Mesenteric fat pad (tissue), 1 donor: ENCODE measurements around the gene EID1. TPM values are rescaled to one million over a fixed set of nuclear protein-coding genes. Genes with fewer than 3 reads are reported as not detected.
"Not testable (repeated sequence)": the region's sequence is repeated elsewhere in the genome, so short reads cannot be mapped to it uniquely, and the experiment has no call there.

Experiments
- DNase-seq: peaks from one replicate; pipeline ENCODE4 v3.0.0-alpha.2; 2020; ENCODE audit warnings: low spot score
- long read RNA-seq: library from polyadenylated mRNA; unstranded; transcript quantifications from one replicate; pipeline ENCODE4 v2.0.0, GENCODE V29; 2020
- total RNA-seq: library from RNA; stranded (reverse); fragmentation: NEBNext Ultra II Directional; extraction: Animal tissue kit (Norgen Biotek cat#: 25700); gene quantifications from one replicate; pipeline ENCODE4 v1.2.1, GENCODE V29; 2021
- donor health status: DM: yes; HTN: yes; CAD: no.

Gene EID1, protein sequence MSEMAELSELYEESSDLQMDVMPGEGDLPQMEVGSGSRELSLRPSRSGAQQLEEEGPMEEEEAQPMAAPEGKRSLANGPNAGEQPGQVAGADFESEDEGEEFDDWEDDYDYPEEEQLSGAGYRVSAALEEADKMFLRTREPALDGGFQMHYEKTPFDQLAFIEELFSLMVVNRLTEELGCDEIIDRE
- 84.5 TPM for total RNA-seq
- long read RNA-seq, transcript EID1-201 (1 exons, 2,298 nt) = major isoform, 395 of 396 reads
- long read RNA-seq, partial matches to known transcripts = 0 of 396 reads
- long read RNA-seq, other reads (novel, unspliced or antisense) = 1 of 396 reads

DNA sequence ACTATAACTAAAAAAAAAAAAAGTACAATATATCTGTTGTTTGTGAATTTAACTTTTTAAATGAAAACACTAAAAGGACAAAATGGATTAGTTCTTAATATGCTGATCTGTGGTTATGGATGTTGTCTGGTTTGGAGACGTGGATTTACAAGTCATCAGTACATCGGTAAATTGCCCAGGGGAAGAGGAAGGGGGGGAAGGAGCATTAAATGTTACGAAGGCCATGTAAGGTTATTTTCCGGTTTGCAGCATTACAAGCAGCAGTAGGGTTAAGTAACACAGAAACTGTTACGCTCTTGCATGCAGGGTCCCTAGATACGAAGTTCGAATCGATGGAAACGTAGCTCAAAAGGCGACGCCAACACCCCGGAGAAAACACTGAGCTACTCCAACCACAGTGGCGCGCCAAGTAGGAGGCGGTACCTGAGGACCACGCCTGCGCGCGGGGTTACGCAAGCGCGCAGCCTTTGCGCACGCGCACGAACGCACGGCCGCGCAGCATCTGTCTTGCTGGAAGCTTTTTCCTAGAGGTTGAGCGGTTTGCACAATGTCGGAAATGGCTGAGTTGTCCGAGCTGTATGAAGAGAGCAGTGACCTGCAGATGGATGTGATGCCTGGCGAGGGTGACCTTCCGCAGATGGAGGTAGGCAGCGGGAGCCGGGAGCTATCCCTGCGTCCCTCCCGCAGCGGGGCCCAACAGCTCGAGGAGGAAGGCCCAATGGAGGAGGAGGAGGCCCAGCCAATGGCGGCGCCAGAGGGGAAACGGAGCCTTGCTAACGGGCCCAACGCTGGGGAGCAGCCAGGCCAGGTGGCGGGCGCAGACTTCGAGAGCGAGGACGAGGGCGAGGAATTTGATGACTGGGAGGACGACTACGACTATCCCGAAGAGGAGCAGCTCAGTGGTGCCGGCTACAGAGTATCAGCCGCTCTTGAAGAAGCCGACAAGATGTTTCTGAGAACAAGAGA lies at the start of gene EID1:
EID1 (plus strand) TSS at position 505 of the 966 bp plus-strand sequence; CDS start at position 548, 43 bp downstream.
- peak; percentile 97 for DNase-seq

DNA sequence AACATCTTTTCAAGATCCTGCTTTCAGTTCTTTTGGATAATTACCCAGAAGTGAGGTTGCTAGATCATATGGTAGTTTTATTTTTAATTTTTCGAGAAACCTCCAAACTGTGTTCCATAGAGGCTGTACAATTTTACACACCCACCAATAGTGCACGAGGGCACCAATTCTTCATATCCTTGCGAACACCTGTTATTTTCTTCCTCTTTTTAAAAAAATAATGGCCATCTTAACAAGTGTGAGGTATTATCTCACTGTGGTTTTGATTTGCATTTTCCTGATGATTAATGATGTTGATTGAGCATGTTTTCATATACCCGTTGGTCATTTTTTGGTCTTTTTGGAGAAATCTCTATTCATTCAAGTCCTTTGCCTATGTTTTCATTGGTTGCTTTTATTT lies 49.5 kb upstream of the EID1 start:
- DNase-seq = no peak

DNA sequence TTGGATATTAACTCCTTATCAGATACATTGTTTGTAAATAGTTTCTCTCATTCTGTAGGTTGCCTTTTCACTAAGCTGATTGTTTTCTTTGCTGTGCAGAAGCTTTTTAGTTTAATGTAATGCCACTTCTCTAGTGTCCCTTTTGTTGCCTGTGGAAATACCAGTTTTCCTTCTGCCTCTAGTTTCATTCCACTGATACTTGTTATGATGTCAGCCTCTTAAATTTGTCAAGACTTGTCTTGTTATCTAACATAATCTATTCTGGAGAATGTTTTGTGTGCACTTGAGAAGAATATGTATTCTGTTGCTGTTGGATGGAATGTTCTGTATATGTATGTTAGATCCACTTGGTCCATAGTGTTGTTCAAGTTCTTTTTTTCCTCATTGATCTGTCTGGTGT lies 49.0 kb upstream of the EID1 start:
- DNase-seq = no peak

DNA sequence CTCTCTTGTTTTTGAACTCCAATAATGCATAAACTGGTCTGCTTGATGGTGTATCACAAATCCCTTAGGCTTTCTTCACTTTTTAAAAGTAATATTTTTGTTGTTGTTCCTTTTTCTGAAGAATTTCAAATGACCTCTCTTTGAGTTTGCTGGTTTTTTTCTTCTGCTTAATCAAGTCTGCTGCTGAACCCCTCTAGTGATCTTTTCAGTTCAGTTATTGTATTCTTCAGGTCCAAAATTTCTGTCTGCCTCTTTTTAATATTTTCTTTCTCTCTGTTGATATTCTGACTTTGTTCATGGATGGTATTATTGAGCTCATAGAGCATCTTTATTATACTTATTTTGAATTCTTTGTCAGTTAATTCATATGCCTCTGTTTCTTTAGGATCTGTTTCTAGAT lies 45.3 kb upstream of the EID1 start:
- DNase-seq = no peak

DNA sequence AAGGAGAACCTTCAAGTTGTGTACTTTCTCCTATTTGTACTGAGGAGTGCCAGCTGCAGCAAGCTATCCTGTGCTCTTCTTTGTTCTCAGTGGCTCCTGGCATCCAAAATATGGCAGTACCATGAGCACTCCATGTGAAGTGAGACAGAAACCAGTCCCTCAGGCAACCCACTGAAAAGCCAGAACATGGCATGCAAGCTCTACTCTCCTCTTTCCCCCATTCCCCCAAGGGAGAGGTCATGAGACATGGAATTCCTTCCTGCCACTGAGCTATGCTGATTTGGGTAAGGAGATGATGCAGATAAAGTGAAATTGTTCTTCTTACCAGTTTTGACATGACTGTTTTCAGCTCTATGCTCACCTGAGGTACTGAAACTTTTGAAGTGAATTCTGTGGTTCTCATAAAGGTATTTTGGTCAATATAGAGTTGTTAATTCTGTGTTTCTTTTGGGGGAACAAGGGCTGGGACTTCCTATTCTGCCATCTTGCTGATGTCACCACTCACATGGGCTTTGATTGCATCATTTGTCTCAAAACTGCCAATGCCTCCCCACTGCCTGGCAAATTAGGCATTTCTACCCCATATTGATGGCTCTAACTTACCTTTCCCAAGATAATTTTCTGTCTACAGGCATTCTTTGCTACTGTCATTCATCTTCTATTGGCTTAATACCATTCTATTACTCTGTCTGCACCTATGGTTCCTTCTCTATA lies 44.3 kb upstream of the EID1 start:
- no peak for DNase-seq

DNA sequence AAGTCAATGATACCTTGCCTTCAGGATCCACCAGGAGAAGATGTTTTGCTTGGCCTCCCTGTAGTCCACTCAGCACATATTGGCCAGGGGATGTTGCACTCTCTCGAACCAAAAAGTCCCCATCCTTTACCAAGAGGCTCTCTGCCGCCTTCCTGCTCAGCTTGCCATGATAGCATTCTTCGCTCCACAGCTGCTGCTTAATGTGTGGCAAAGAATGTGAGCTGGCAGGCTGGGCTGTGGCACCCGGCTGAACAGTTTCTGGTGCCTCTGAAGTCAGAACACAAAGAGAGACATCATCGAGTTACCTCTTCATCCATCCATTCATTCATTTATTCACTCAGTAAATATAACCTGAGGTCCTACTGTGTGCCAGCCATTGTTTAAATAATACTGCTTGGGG lies 43.2 kb upstream of the EID1 start:
- DNase-seq = no peak

DNA sequence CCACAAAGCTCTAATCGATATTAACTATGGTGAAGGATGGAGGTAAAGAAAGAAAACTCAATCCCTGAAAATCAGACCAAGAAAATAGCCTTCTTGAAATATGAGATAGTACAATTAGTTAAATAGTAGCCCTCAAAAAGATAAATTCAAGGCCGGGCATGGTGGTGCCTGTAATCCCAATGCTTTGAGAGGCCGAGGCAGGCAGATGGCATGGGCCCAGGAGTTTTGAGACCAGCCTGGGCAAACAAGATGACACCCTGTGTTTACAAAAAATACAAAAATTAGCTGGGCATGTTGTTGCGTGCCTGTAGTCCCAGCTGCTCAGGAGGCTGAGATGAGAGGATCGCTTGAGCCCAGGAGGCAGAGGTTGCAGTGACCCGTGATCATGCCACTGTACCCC lies 35.4 kb upstream of the EID1 start:
- no peak for DNase-seq

DNA sequence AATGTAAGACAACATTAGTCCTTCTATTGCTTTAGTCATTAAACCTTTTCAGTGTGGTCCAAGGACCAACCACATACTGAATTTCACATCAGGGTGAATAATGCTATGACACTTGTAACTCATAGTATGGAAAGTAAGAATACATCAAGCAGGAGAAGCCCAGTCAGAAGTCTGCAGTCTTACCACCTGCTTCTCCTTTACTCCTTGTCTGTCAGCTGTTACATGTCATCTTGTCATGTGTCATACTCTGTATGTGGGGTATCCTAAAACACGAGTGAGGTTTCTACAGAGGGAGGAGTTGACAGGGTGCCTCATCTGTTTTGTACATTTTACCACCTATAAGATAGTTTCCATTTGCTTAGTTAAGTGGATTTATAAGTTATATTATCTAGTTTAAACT lies 32.8 kb upstream of the EID1 start:
- no peak for DNase-seq

DNA sequence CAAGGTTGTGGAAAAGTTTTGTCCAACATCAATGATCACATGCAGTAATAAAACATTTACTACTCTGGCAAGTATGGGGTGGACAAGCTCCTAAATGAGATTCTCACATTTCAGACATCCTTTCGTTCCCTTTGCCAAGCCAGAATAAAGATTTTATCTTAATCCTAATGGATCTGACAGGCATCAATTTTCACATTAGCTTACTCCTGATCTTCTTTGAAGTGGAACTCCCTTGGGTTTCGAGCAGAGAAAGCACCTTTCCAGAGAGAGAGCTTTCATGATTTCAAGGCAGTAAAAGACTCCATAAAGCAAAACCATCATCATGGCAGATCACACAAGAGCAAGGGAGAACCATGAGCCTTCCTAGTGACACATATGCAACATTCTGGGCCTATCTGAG lies 27.3 kb upstream of the EID1 start:
- DNase-seq = no peak

DNA sequence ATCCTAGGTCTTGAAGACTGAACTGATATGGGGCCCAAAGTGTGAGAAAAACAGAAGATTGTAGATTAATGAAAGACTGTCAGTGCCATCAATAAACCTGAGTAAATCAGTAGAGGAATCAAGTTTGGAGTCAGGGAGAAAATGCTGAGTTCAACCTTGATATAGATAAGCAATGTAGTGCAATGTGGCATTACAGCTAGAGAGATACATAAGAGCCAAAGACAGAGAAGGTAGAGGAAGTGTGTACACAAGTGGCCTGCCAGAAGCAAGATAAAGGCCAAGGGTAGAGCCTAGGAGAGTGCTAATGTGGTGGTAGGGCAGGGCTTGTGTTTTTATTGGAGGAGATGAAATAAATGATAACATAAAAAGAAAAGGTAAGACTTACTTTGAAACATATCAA lies 26.0 kb upstream of the EID1 start:
- no peak for DNase-seq

DNA sequence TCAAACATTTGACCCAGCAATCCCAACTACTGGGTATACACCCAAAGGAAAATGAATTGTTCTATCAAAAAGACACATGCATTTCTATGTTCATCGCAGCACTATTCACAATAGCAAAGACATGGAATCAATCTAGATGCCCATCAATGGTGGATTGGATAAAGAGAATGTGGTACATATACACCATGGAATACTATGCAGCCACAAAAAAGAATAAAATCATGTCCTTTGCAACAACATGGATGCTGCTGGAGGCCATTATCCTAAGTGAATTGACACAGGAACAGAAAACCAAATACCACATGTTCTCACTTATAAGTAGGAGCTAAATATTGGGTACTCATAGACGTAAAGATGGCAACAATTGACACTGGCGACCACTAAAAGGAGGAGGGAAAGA lies 23.5 kb upstream of the EID1 start:
- not testable (repeated sequence) for DNase-seq

DNA sequence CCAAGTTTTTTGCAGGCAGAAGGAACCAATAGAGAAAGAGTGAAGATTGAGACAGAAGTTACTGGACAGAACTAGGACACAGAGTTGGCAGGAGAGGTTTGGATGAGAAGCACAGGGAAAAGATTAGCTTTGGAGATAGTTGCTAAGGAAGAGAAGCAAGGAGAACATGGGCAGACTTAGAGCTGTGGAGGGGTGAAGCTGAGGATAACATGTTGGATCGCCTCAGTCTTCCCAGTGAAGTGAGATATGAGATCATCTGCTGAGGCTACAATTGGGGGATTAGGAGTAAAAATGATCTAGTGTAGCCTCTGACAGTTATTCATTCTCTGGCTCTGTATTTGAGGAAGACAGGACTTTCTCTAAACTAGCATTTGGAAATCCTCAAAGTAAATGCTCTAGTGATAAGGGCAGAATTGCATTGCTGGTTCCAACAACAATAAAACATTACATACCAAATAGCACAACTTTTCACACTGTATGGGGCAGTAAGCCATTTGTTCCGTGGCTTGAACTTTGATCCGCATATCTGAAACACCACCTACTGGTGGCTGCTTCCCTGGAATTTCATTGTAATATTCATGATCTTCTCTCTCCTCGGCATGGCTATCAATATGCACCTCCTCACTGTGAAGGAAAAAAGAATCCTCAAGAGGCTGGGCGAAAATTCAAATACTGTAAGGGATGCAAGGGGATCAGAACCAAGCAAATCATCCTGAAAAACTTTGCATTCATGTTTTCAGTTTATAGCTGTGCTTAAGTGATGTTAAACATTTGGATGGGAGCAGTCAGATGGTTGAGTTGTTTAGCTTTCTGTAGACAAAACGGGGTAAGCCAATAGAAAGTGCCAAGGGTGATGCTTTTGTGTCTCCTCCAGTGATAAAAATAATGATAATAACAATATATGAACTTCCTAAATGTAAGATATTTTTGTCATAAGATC lies 22.2 kb upstream of the EID1 start:
- DNase-seq = no peak

DNA sequence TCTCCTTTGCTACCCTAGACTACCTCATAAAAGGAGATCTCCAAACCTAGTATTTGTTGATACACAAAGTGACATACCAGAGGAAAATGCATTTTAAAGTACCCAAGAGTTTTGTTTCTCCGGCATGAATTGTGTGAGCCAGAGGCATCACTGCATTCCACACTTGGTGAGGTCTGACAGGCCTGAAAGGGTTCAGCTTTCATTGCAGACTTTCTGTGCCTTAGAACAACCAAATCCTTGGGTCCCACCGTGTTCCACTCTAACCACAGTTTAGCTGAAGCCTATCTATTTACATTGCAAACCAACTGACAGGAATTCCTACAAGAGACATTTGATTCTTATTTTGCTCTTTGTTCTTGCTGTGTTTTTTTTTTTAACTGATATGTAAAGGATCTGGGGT lies 21.0 kb upstream of the EID1 start:
- no peak for DNase-seq

DNA sequence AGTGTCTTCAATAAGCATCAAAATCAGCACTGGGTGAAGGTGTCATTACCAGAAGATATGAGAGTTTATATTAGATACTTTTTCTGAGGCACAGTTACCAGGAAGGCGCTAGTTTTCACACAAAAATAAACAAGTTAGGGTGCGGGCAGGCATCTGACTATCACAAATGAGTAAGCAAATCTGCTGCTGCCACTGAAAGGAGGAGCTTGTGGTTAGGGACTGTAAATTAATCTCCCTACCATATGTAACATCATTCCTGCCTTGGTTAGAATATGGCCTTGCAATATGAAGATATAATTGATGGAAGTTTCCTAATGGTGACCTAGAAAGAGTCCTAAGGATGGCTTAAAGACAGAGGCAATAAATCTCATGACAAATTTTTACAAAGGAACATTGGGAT lies 19.5 kb upstream of the EID1 start:
- no peak for DNase-seq

DNA sequence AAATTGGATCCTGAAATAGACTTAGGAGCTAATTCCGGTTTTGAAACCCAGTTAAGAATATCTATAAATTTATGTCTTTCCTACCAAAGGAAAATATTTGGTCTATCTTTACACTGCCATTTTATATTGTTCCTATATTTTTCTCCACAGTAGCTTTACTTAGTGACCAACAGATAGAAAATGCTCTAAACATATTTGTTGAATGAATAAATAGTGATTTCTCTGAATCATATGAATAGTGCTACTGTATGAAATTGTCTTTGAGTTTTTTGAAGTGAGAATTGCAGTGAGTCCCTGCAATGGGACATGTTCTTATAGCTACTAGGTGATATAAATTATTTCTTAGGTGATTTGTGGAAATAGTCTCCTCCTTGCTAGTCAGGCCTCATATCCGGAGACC lies 18.5 kb upstream of the EID1 start:
- no peak for DNase-seq

DNA sequence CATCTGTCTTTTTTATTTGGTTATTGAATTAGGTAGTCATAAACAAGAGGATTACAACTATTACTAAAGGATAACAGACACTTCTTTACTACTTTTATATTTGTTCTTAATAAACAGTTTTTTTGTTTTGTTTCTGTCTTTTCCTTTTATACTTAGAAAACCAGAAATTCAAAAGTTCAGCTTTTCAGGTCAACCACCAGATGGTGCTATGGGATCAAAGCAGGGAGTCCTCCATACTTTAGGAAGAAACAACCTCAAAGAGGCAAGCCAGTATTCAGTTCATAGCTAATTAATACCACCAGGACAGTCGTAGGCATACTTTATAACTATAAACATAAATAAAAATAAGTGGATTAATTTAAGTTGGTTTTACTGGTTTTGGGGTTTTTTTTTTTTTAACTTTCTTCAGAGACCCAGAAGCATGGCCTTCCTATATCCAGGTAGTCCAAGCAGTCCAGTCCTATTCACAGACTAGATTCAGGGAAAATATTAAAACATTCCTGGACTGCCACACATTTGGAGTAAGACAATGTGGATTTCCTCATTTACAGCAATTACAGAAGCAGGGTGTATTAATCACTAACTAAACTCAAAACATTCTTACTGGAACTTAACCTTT lies 16.0 kb upstream of the EID1 start:
- no peak for DNase-seq

DNA sequence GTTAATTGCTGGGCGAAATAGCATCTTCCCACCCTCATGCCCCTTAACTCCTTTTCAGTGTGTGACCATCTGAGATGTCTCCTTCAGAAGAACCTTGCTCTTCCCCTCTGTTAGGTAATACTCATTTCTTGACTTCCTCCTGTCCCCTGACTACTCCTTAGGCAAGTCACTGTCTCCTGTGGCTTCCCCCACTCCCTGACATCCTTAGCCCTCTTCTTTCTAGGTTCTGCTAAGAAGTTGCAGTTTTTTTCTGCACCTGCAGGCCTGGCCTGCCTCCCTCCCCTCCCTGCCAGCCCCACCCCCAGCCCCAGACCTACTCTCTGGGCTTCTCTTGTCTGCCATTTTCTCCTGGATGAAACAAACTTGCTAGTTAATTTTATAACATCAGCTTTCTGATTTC lies 15.2 kb upstream of the EID1 start:
- DNase-seq = no peak

DNA sequence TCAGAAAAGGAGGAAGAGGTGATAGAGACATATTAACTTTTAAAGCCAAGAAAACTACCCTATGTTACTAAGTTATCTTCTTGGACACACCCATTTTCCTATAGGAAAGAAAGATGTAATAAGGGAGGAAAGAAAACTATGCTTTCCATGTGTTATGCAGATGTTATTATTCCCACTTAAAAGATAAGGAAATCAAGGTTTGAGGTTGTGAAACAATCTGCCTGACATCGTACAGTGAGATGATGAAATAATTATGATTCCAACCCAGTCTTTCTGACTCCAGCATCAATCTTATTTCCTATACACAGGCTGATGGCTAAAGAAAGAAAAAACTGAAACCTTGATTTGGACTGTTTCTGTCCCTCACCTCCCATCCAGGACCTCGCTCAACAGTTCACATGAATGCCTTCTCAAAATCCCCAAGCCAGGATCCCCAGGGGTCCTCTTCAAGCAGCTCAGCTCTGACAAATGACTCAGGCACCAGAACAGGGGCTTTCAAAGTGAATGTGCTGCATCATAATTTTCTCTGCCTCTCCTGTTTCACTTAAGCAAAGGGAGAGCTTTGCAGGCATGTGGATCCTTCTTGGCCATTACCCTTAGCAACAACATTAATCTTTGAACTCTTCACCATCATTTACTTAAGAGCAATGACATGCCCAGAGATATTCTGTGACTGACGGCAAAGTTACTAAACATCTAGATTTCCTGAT lies 12.4 kb upstream of the EID1 start:
- no peak for DNase-seq

DNA sequence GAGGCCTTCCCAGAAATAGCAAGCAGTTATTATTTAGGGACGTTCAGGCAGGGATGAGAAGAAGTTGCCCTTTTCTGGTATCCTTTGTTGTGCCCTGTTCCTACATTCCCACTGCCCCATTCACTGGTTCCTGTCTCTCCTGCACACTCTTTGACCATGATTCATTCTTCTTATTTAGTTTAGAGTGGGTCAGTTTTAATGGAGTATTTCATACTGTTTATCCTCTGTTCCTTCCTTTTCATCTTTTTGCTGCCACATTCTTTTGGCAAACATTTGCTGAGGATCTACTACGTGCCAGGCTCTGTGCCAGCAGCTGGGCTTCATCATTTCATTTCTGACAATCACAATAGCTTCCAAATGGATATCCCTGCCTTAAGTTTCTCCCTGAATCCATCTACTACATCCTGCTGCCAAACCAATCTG lies 11.8 kb upstream of the EID1 start:
- no peak for DNase-seq

DNA sequence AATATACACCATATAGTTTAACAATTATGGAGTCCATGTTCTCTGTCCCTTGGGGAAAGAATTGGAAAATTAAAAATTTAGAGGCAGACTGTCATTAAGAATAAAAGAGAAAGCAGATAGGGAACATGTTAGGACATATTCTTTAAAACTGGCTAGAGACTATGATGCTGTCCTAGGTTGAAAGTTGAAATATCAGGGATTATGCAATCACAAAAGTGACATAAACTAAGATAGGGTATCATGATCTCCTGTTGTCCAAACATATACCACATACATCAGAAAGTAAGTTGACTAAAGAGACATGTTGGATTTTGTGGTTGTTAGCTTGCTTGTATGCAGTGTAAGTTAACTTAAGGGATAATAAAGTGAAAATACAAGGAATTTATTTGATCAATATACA lies 9.9 kb upstream of the EID1 start:
- no peak for DNase-seq
